ENCODE data around the gene SLC2A9. TPM values are rescaled to one million over a fixed set of nuclear protein-coding genes. Genes with fewer than 3 reads are reported as not detected.
A peak's percentile ranks its signal among the peaks of the same experiment; 100 is the strongest.

The SLC2A9 gene
- total and polyA plus RNA-seq, 2 donors (not counting 1 experiment from before 2014, with no cell fraction given) = 2.3 to 3.9 TPM

DNA sequence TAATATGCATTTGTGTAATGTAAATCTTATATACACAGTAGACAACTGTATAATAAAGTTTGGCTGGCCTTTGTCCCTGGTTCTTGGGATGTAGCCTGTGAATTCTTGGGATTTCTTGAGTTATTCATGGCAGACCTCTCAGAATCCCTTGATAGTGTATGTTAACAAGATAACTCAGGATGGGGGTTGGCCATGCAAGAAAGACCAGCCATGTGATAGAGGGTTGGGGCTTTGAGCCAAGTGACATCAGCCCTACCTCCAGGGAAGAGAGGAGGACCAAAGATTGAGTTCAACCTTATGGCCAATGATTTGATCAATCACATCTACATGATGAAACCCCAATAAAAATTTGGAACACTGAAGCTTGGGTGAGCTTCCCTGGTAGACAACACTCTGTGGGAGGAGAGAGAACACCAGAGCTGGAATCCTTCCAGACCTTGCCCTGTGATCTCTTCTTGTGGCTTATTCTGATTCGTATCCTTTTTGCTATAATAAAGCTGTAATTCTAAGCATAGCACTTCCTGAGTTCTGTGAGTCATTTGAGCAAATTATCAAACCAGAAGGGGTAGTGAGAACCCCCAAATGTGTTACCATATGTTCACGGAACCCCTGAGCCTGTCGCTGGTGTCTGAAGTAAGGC, 11.3 kb downstream of the SLC2A9 start:
- Histone ChIP-seq H3K79me2 (ENCODE audit: control insufficient read depth, insufficient read depth, low read length) (no peaks in the 10 kb centered on the region), H3K27ac (ENCODE audit: insufficient read depth, low read length) (no peak overlapping the region), H3K9ac (ENCODE audit: insufficient read depth, low read length) (no peak overlapping the region), H2AFZ (ENCODE audit: low read length) (no peak overlapping the region), H3K4me3 (replicated peaks in 1 of 4; ENCODE audit: control extremely low read depth in 1 of 4, insufficient read depth in 1 of 4, low read depth in 3 of 4, low read length in 4 of 4) (no peak overlapping the region), H3K9me3 (ENCODE audit: control insufficient read depth, insufficient read depth, low read depth, low read length) (no peaks in the 10 kb centered on the region), H3K36me3 (ENCODE audit: control insufficient read depth, insufficient read depth, low read length) (no peaks in the 10 kb centered on the region), H3K4me1 (ENCODE audit: control insufficient read depth, extremely low read depth, insufficient read depth, low read length) (no peaks in the 10 kb centered on the region), H4K20me1 (ENCODE audit: control insufficient read depth, extremely low read depth, insufficient read depth, low read length) (no peaks in the 10 kb centered on the region), H3K27me3 (ENCODE audit: control insufficient read depth, insufficient read depth, low read length) (no peaks in the 10 kb centered on the region), H3K4me2 (ENCODE audit: extremely low read depth, insufficient read depth, low read length) (no peak overlapping the region)
- no peak for DNase-seq (ENCODE audit: low read depth in 2 of 2)
- no peak for TF ChIP-seq EZH2 (IDR thresholded peaks at IDR 0.05; ENCODE audit: low read length, missing control alignments)
- TF ChIP-seq, protein P1, sequence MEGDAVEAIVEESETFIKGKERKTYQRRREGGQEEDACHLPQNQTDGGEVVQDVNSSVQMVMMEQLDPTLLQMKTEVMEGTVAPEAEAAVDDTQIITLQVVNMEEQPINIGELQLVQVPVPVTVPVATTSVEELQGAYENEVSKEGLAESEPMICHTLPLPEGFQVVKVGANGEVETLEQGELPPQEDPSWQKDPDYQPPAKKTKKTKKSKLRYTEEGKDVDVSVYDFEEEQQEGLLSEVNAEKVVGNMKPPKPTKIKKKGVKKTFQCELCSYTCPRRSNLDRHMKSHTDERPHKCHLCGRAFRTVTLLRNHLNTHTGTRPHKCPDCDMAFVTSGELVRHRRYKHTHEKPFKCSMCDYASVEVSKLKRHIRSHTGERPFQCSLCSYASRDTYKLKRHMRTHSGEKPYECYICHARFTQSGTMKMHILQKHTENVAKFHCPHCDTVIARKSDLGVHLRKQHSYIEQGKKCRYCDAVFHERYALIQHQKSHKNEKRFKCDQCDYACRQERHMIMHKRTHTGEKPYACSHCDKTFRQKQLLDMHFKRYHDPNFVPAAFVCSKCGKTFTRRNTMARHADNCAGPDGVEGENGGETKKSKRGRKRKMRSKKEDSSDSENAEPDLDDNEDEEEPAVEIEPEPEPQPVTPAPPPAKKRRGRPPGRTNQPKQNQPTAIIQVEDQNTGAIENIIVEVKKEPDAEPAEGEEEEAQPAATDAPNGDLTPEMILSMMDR (conservative IDR thresholded peaks at IDR 0.05 in 1 of 2, IDR thresholded peaks at IDR 0.05 in 1 of 2; ENCODE audit: low read depth in 1 of 2, low read length in 2 of 2) = no peak

GRCh38 chr4:10008609-10009005, 12.7 kb downstream of the SLC2A9 start:
- Histone ChIP-seq H3K27me3 (ENCODE audit: control insufficient read depth, insufficient read depth, low read length) (no peaks in the 10 kb centered on the region), H3K79me2 (ENCODE audit: control insufficient read depth, insufficient read depth, low read length) (no peaks in the 10 kb centered on the region), H2AFZ (ENCODE audit: low read length) (no peak overlapping the region), H3K4me1 (ENCODE audit: control insufficient read depth, extremely low read depth, insufficient read depth, low read length) (no peaks in the 10 kb centered on the region), H3K4me3 (replicated peaks in 1 of 4; ENCODE audit: control extremely low read depth in 1 of 4, insufficient read depth in 1 of 4, low read depth in 3 of 4, low read length in 4 of 4) (no peak overlapping the region), H3K27ac (ENCODE audit: insufficient read depth, low read length) (no peak overlapping the region), H3K9ac (ENCODE audit: insufficient read depth, low read length) (no peak overlapping the region), H4K20me1 (ENCODE audit: control insufficient read depth, extremely low read depth, insufficient read depth, low read length) (no peaks in the 10 kb centered on the region), H3K9me3 (ENCODE audit: control insufficient read depth, insufficient read depth, low read depth, low read length) (no peaks in the 10 kb centered on the region), H3K36me3 (ENCODE audit: control insufficient read depth, insufficient read depth, low read length) (no peaks in the 10 kb centered on the region), H3K4me2 (ENCODE audit: extremely low read depth, insufficient read depth, low read length) (no peak overlapping the region)
- DNase-seq (ENCODE audit: low read depth in 2 of 2) = no peak
- TF ChIP-seq, protein P1 (conservative IDR thresholded peaks at IDR 0.05 in 1 of 2, IDR thresholded peaks at IDR 0.05 in 1 of 2; ENCODE audit: low read depth in 1 of 2, low read length in 2 of 2) = no peak
- no peak for TF ChIP-seq EZH2 (IDR thresholded peaks at IDR 0.05; ENCODE audit: low read length, missing control alignments)

DNA sequence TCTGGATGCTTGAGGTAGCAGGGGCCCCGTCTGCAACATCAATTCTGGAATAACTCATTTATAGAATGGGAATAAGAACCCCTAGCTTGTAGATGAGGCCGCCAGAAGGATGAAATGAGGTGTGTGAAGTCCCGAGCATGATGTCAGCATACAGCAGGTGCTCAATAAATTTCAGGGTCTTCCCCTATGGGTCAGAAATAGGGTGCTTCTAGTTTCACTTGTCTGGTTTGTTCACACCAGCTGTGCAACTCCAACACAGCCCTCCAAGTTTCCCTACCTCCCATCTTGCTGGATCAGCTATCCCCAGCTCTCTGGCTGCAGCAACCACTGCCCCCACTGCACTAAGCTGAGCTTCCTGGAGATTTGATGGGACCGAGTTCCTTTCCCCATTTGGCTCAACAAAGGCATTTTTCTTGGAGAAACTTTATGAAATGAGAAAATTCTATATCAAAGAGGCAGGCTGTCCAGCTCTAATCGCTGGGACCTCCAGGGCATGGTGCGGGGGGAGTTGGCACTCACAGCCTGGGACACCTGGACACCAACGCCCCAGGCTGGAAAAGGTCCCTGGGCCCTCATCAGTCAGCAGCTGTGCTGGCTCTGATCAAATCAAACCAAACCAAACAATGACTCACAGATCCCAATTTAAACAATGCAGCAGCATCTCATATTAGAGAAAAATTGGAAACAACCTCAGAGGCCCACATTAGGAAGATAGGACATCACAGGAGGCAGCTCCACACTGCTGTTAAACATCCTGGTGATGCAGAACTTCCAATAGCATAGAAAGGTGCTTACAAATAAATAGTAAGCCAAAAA, 13.3 kb downstream of the SLC2A9 start:
- Histone ChIP-seq H3K27ac (ENCODE audit: insufficient read depth, low read length) (no peak overlapping the region), H3K36me3 (ENCODE audit: control insufficient read depth, insufficient read depth, low read length) (no peaks in the 10 kb centered on the region), H4K20me1 (ENCODE audit: control insufficient read depth, extremely low read depth, insufficient read depth, low read length) (no peaks in the 10 kb centered on the region), H3K79me2 (ENCODE audit: control insufficient read depth, insufficient read depth, low read length) (no peaks in the 10 kb centered on the region), H3K9ac (ENCODE audit: insufficient read depth, low read length) (no peak overlapping the region), H2AFZ (ENCODE audit: low read length) (no peak overlapping the region), H3K9me3 (ENCODE audit: control insufficient read depth, insufficient read depth, low read depth, low read length) (no peaks in the 10 kb centered on the region), H3K4me1 (ENCODE audit: control insufficient read depth, extremely low read depth, insufficient read depth, low read length) (no peaks in the 10 kb centered on the region), H3K4me2 (ENCODE audit: extremely low read depth, insufficient read depth, low read length) (no peak overlapping the region), H3K4me3 (replicated peaks in 1 of 4; ENCODE audit: control extremely low read depth in 1 of 4, insufficient read depth in 1 of 4, low read depth in 3 of 4, low read length in 4 of 4) (no peak overlapping the region), H3K27me3 (ENCODE audit: control insufficient read depth, insufficient read depth, low read length) (no peaks in the 10 kb centered on the region)
- DNase-seq (ENCODE audit: low read depth in 2 of 2) = peak; percentile 46 to 57
- TF ChIP-seq, protein P1 (conservative IDR thresholded peaks at IDR 0.05 in 1 of 2, IDR thresholded peaks at IDR 0.05 in 1 of 2; ENCODE audit: low read depth in 1 of 2, low read length in 2 of 2) = no peak
- no peak for TF ChIP-seq EZH2 (IDR thresholded peaks at IDR 0.05; ENCODE audit: low read length, missing control alignments)
